ENCODE data around the gene OGFR. TPM values are rescaled to one million over a fixed set of nuclear protein-coding genes. Genes with fewer than 3 reads are reported as not detected.

The OGFR gene
- total and polyA plus RNA-seq, 12 donors, result 9.3 to 157 (median 45.0) TPM

DNA sequence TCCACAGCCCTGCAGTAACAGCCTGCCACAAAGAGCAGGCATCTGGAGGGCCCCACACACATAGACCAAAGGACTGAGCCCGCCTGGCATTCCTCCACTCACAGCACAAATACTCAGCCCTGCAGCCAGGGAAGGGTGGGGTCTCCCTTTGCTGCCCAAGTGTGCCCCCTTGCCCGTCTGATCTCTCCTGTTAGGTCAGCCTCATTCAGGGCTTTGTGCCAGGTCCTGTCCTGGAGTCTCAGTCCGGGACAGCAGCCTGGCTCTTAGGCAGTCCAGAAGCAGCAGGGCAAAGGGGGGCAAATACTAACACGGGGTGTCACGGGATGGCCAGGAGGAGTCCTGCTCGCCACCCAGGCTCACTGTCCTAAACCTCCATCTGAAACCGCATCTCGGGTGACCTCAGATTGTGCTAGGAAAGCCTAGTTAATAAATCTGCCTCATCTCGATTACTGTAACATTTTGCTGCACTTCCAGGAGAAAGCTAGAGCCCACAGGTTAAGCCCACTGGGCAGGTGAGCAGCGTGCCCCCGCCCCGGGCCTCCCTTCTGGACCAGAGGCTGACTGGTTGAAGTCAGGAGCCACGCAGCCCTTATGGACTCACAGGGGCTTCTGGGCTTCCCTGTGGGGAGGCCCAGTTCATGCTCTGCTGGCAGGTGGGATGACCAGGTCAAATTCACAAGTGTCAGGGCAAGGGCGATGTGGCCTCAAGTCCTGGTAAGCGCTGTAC is 3.2 kb upstream of the OGFR start:
- no peak overlapping the region for H3K4me3 ChIP-seq
- TF ChIP-seq POLR2A (IDR thresholded peaks at IDR 0.05), result no peak
- TF ChIP-seq, protein P1, sequence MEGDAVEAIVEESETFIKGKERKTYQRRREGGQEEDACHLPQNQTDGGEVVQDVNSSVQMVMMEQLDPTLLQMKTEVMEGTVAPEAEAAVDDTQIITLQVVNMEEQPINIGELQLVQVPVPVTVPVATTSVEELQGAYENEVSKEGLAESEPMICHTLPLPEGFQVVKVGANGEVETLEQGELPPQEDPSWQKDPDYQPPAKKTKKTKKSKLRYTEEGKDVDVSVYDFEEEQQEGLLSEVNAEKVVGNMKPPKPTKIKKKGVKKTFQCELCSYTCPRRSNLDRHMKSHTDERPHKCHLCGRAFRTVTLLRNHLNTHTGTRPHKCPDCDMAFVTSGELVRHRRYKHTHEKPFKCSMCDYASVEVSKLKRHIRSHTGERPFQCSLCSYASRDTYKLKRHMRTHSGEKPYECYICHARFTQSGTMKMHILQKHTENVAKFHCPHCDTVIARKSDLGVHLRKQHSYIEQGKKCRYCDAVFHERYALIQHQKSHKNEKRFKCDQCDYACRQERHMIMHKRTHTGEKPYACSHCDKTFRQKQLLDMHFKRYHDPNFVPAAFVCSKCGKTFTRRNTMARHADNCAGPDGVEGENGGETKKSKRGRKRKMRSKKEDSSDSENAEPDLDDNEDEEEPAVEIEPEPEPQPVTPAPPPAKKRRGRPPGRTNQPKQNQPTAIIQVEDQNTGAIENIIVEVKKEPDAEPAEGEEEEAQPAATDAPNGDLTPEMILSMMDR (IDR thresholded peaks at IDR 0.05), result no peak
- peaks cover 0 to 32% of the 10 kb centered on the region in 2 donors for H3K36me3 ChIP-seq (replicated peaks in 1 of 2)
- no peak overlapping the region for H3K27ac ChIP-seq
- no peaks in the 10 kb centered on the region for H3K27me3 ChIP-seq
- H3K9me3 ChIP-seq (replicated peaks in 1 of 3), result no peaks in the 10 kb centered on the region
- 71 to 87% (median 87%) methylated on average over 9 to 15 of the region's 15 CpGs for whole genome bisulfite sequencing, 4 donors
- intact Hi-C loops (cut with DNase I), result no loop called here
- no peak for DNase-seq
- H3K4me1 ChIP-seq (replicated peaks in 1 of 2), result peaks cover 16 to 18% of the 10 kb centered on the region in 2 donors

DNA sequence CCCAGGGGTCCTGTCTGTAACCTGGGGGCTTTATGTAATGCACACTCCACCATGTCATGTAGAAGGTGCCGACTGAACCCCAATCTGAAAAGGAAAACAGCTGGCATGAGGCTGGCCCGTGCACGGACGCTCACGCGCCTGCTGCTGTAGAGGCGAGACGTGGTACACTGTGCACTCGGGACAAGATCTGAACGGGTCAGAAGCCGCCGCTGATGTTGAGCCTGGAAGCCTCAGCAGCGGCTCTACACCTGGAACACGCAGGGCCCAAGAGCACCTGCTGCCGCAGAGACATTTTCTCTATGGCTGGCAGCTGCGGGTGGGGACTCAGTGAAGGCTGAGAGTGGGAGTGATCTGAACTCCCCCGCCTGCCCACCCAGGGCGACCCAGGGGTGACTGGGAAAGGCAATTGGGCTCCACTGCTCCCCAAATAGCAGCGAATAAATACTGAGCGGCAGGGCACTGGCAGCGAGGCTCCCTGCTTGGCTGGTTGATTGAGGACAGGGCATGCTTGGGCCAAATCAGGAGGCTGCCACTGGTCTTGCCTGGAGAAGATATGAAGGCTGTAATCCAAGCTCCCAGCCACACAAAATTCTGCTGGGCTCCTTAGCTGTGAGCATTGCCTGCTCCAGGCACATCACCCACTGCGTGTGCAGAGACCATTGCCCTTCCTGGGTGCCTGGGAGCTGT is 2.5 kb upstream of the OGFR start:
- Histone ChIP-seq H3K27ac (no peak overlapping the region), H3K9me3 (replicated peaks in 1 of 3) (no peaks in the 10 kb centered on the region), H3K4me1 (replicated peaks in 1 of 2) (peaks cover 15 to 23% of the 10 kb centered on the region in 2 donors), H3K36me3 (replicated peaks in 1 of 2) (peaks cover 0 to 32% of the 10 kb centered on the region in 2 donors), H3K4me3 (no peak overlapping the region), H3K27me3 (no peaks in the 10 kb centered on the region)
- no peak for TF ChIP-seq POLR2A (IDR thresholded peaks at IDR 0.05)
- TF ChIP-seq, protein P1 (IDR thresholded peaks at IDR 0.05), result no peak
- WGBS, 4 donors, result 88 to 90% (median 89%) methylated on average over 20 to 22 of the region's 22 CpGs
- intact Hi-C loops (cut with DNase I), result no loop called here
- DNase-seq, result no peak

- H3K4me3 ChIP-seq, result peak overlapping the region in 2 of 4 donors; percentile 81 to 95
- H3K27ac ChIP-seq, result peak overlapping the region in 2 of 5 donors; percentile 80 to 83
- peaks cover 0 to 34% of the 10 kb centered on the region in 2 donors for H3K36me3 ChIP-seq (replicated peaks in 1 of 2)
- H3K27me3 ChIP-seq, result no peaks in the 10 kb centered on the region
- intact Hi-C loops (cut with DNase I), result no loop called here
- peaks cover 12 to 17% of the 10 kb centered on the region in 2 donors for H3K4me1 ChIP-seq (replicated peaks in 1 of 2)
- no peaks in the 10 kb centered on the region for H3K9me3 ChIP-seq (replicated peaks in 1 of 3)
- WGBS, 4 donors, result 22 to 74% (median 37%) methylated on average over 2 to 25 of the region's 25 CpGs
- no peak for TF ChIP-seq POLR2A (IDR thresholded peaks at IDR 0.05)
- TF ChIP-seq, protein P1 (IDR thresholded peaks at IDR 0.05), result no peak
- DNase-seq, result no peak
Observed at GRCh38 chr20:62804021-62804626, 511 bp upstream of the OGFR start.

DNA sequence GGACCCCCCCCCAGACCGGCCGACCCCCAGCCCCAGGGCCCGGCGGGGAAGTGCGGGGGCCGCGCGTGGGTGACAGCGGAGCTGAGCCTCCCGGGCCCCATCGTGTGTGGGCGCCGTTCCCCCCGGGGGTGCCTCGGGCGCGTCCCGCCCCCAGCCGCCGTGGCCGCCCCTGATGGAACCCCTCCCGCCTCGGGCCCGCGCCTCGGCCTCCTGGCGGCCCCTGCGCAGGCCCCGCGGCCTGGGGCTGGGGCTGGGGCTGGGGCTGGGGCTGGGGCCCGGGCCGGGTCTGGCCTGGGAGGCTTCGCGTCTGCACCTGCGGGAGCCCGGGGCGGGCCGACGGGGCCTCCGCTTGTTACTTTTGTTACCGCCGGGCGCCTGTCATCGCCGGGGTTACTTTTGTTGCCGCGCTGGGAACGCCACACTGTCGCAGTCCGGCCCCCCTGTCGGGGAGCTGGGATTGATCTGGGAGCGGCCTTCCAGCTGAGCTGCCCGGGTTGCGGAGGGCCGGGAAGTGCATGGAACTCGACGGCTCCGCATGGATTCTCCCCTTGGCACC is 598 bp downstream of the OGFR start:
- peaks cover 0 to 34% of the 10 kb centered on the region in 2 donors for H3K36me3 ChIP-seq (replicated peaks in 1 of 2)
- peak overlapping the region in 4 of 5 donors; percentile 61 to 83 (median 76) for H3K27ac ChIP-seq
- no peaks in the 10 kb centered on the region for H3K9me3 ChIP-seq (replicated peaks in 1 of 3)
- WGBS, 4 donors, result 0 to 5% (median 1%) methylated on average over 11 to 58 of the region's 58 CpGs; no CpG with 5 or more reads in 1 of the 4 donors
- peaks cover 12 to 17% of the 10 kb centered on the region in 2 donors for H3K4me1 ChIP-seq (replicated peaks in 1 of 2)
- no peaks in the 10 kb centered on the region for H3K27me3 ChIP-seq
- peak overlapping the region; percentile 69 to 95 (median 76) for H3K4me3 ChIP-seq
- intact Hi-C loops (cut with DNase I), result loop anchor here in 1 of 2 donors (5.0 kb wide), 1 partner anchor 133 kb away; no protein-coding TSS in a partner anchor
- DNase-seq, result peak in 2 of 7 donors; percentile 47 to 50
- TF ChIP-seq, protein P1 (IDR thresholded peaks at IDR 0.05), result no peak
- TF ChIP-seq POLR2A (IDR thresholded peaks at IDR 0.05), result no peak

Data from adrenal gland (tissue), 12 donors.